OCI-LY7 (cell line): Measurements from ENCODE around the gene STXBP6. TPM values are rescaled to one million over a fixed set of nuclear protein-coding genes. Genes with fewer than 3 reads are reported as not detected.

Source experiments
- BruUV-seq: library from RNA; stranded (reverse); fragments of 400-500 nt; replicated peaks from 2 replicates; lab custom pipeline; 2021; lab: Mats Ljungman, UMichigan
- CTCF ChIA-PET: fragments of 300-600 bp; sonication (Branson Sonifier 250); formaldehyde crosslinking; loops from one replicate; lab custom pipeline; 2022; ENCODE audit warnings: antibody characterized with exemption; ENCODE audit not compliant: unreplicated experiment; lab: Charles Lee
- POLR2A ChIA-PET: fragments of 300-600 bp; sonication (Branson Sonifier 250); formaldehyde crosslinking; loops from one replicate; lab custom pipeline; 2022; ENCODE audit warnings: antibody characterized with exemption; lab: Charles Lee
- DNase-seq: peaks from one replicate; pipeline ENCODE4 v3.0.0-alpha.2; 2015; ENCODE audit warnings: low spot score
- H2AFZ ChIP-seq: fragments of 200-600 bp; sonication (generic), shearing (Covaris generic); 2 replicates; pipeline ENCODE4 v1.6.1; 2014; ENCODE audit warnings: mild to moderate bottlenecking, antibody characterized with exemption, low read length, moderate library complexity
- H3K27ac ChIP-seq: fragments of 200-600 bp; sonication (generic); 2 replicates; pipeline ENCODE4 v1.5.1; 2014; ENCODE audit warnings: mixed run types, low read depth, mild to moderate bottlenecking, moderate library complexity, low read length, inconsistent platforms; ENCODE audit not compliant: poor library complexity, severe bottlenecking
- H3K36me3 ChIP-seq: fragments of 200-600 bp; sonication (generic); 2 replicates; pipeline ENCODE4 v1.6.1; 2014; ENCODE audit warnings: mild to moderate bottlenecking, antibody characterized with exemption, low read length, moderate library complexity, mixed read lengths; ENCODE audit not compliant: insufficient read depth
- H3K4me1 ChIP-seq: fragments of 200-600 bp; sonication (generic); 2 replicates; pipeline ENCODE4 v1.5.1; 2014; ENCODE audit warnings: mild to moderate bottlenecking, low read length; ENCODE audit not compliant: insufficient read depth, poor library complexity, severe bottlenecking
- H3K4me2 ChIP-seq: fragments of 200-600 bp; sonication (generic); 2 replicates; pipeline ENCODE4 v1.6.1; 2014; ENCODE audit warnings: mild to moderate bottlenecking, low read length
- H3K4me3 ChIP-seq: fragments of 200-600 bp; sonication (generic); 2 replicates; pipeline ENCODE4 v1.5.1; 2014; ENCODE audit warnings: mild to moderate bottlenecking, low read depth, low read length; ENCODE audit not compliant: poor library complexity, severe bottlenecking
- H3K79me2 ChIP-seq: fragments of 200-600 bp; sonication (generic); 2 replicates; pipeline ENCODE4 v1.6.1; 2016; ENCODE audit warnings: low read depth, mild to moderate bottlenecking, low read length, moderate library complexity, mixed read lengths; ENCODE audit not compliant: insufficient read depth
- H3K9me2 ChIP-seq: fragments of 200-600 bp; sonication (generic); 2 replicates; pipeline ENCODE4 v1.6.1; 2016; ENCODE audit warnings: mild to moderate bottlenecking, low read length, mixed read lengths; ENCODE audit not compliant: insufficient read depth
- H3K9me3 ChIP-seq: fragments of 200-600 bp; sonication (generic); 2 replicates; pipeline ENCODE4 v1.6.1; 2014; ENCODE audit warnings: mild to moderate bottlenecking, mixed run types, low read length, mixed read lengths
- H4K20me1 ChIP-seq: fragments of 200-600 bp; sonication (generic); 2 replicates; pipeline ENCODE4 v1.6.1; 2014; ENCODE audit warnings: mild to moderate bottlenecking, antibody characterized with exemption, low read length, moderate library complexity, mixed read lengths; ENCODE audit not compliant: insufficient read depth
- EZH2phosphoT487 ChIP-seq: fragments of 200-600 bp; sonication (generic); IDR thresholded peaks from 2 replicates; pipeline ENCODE4 v1.6.1; 2018; ENCODE audit warnings: low read depth, borderline replicate concordance, mild to moderate bottlenecking, mixed run types, antibody characterized with exemption, low read length, moderate library complexity, mixed read lengths
- intact Hi-C: fragments of 100-400 bp; cut with micrococcal nuclease; formaldehyde crosslinking; loops from one replicate; pipeline ENCODE4 v1.10.0; 2022; ENCODE audit not compliant: unreplicated experiment
- total RNA-seq, 2 experiments: library from RNA; depleted of rRNA in 1 of 2; stranded (reverse); fragments of >200 nt in 1 of 2; shearing (Covaris generic) in 1 of 2; gene quantifications; 2 replicates each; pipeline ENCODE4 v1.2.3, GENCODE V29; 2014 to 2022
- TF ChIP-seq, protein P1 (sequence below): fragments of 200-600 bp; sonication (generic); conservative IDR thresholded peaks from 2 replicates; pipeline ENCODE4 v1.5.1; 2014; ENCODE audit warnings: mild to moderate bottlenecking, antibody characterized with exemption, low read length, moderate library complexity, mixed read lengths

The STXBP6 gene
- total RNA-seq, 2 experiments from 2014 or later = 0.48 TPM; not detected in 1

DNA sequence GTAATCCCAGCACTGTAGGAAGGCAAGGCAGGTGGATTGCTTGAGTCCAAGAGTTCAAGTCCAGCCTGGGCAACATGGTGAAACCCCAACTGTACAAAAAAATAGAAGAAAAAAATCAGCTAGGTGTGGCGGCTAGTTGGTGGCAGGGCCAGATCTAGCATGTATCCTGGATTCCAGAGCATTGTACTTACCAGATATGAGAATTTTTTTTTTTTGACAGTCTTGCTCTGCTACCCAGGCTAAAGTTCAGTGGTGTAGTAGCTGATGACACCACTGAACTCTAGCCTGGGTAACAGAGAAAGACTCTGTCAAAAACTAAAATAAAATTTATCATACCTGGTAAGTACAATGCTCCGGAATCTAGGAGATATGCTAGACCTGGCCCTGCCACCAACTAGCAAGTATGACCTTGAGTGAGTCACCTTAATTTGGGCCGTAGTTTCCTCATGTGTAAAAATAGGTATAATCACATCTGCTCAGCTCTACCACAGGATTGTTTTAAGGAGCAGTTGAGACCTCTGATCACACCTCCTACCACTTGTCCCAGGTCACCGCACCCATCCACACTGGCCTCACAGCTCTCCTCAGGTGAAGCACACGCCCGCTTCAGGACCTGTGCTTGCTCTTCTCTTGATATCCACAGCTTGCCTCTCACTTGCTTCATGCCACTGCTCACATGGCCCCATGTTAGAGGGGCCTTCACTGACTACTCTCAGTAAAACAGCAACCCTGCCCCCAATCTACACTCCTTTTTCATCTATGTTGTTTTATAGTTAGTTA is 140.2 kb downstream of the STXBP6 start:
- BruUV-seq = no TSS peak
- H3K27ac ChIP-seq = no peak overlapping the region
- no peaks in the 10 kb centered on the region for H3K9me2 ChIP-seq
- ChIA-PET CTCF (no interaction called here), POLR2A (no interaction called here)
- no peaks in the 10 kb centered on the region for H4K20me1 ChIP-seq
- intact Hi-C loops = no loop called here
- TF ChIP-seq, protein P1, sequence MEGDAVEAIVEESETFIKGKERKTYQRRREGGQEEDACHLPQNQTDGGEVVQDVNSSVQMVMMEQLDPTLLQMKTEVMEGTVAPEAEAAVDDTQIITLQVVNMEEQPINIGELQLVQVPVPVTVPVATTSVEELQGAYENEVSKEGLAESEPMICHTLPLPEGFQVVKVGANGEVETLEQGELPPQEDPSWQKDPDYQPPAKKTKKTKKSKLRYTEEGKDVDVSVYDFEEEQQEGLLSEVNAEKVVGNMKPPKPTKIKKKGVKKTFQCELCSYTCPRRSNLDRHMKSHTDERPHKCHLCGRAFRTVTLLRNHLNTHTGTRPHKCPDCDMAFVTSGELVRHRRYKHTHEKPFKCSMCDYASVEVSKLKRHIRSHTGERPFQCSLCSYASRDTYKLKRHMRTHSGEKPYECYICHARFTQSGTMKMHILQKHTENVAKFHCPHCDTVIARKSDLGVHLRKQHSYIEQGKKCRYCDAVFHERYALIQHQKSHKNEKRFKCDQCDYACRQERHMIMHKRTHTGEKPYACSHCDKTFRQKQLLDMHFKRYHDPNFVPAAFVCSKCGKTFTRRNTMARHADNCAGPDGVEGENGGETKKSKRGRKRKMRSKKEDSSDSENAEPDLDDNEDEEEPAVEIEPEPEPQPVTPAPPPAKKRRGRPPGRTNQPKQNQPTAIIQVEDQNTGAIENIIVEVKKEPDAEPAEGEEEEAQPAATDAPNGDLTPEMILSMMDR = no peak
- no peak for TF ChIP-seq EZH2phosphoT487
- no peaks in the 10 kb centered on the region for H3K36me3 ChIP-seq
- H3K4me1 ChIP-seq = no peaks in the 10 kb centered on the region
- no peaks in the 10 kb centered on the region for H3K9me3 ChIP-seq
- H3K4me3 ChIP-seq = no peak overlapping the region
- no peak for DNase-seq
- H2AFZ ChIP-seq = no peak overlapping the region
- no peak overlapping the region for H3K4me2 ChIP-seq
- H3K79me2 ChIP-seq = no peaks in the 10 kb centered on the region

DNA sequence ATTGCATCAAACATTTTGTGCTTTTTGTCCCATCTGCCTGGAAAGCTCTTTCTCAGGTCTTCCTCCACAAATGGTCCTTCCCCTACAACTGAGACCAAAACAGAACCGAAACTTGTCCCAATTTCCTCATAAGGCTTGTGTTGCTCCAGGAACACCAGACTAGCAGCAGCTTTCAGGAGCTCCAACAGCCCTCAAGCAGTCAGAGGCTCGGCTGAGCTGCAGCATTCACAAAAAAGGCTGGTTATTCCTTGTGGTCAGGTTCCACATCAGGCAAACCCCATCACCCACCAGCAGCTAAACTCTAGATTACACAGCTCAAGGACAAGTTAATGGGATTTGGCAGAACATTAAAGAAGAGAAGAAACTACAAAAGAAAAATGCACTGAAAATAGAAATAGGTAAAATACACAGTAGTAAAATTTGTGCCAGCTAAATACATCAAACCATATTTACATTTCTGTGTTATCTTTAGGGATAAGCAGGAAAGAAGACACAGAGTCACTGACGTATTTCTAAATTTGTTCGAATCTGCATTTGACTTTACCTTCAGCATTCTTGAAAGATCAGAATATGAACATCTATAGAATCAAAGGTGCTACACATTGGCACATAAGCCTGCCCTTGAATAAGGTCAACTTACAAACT is 141.2 kb downstream of the STXBP6 start:
- TF ChIP-seq, protein P1 = no peak
- no peak for TF ChIP-seq EZH2phosphoT487
- DNase-seq = no peak
- Histone ChIP-seq H3K79me2 (no peaks in the 10 kb centered on the region), H2AFZ (no peak overlapping the region), H3K36me3 (no peaks in the 10 kb centered on the region), H4K20me1 (no peaks in the 10 kb centered on the region), H3K4me3 (no peak overlapping the region), H3K9me3 (no peaks in the 10 kb centered on the region), H3K4me1 (no peaks in the 10 kb centered on the region), H3K27ac (no peak overlapping the region), H3K9me2 (no peaks in the 10 kb centered on the region), H3K4me2 (no peak overlapping the region)
- ChIA-PET CTCF (no interaction called here), POLR2A (interaction anchor here (0.6 kb wide), 1 partner anchor 343 kb away, joined by 3 read pairs; no protein-coding TSS in a partner anchor)
- intact Hi-C loops = no loop called here
- BruUV-seq = no TSS peak

DNA sequence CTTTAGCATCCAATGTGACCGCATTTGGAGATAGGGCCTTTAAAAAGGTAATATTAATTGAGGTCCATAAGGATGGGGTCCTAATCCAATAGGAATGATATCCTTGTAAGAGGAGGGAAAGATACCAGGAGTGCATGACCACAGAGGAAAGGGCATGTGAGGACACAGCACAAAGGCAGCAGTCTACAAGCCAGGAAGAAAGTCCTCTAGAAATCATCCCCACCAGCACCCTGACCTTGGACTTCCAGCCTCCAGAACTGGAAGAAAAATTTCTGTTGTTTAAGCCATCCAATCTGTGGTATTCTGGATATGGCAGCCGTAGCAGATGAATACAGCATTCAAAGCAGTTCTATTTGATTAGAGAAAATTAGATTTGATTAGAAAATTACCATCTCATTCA is 145.4 kb downstream of the STXBP6 start:
- H3K9me2 ChIP-seq = no peaks in the 10 kb centered on the region
- no peaks in the 10 kb centered on the region for H3K9me3 ChIP-seq
- no peak overlapping the region for H3K4me3 ChIP-seq
- no TSS peak for BruUV-seq
- POLR2A ChIA-PET = no interaction called here
- H3K79me2 ChIP-seq = no peaks in the 10 kb centered on the region
- no peak overlapping the region for H3K4me2 ChIP-seq
- no peaks in the 10 kb centered on the region for H4K20me1 ChIP-seq
- no peaks in the 10 kb centered on the region for H3K36me3 ChIP-seq
- H2AFZ ChIP-seq = no peak overlapping the region
- TF ChIP-seq EZH2phosphoT487 = no peak
- TF ChIP-seq, protein P1 = no peak
- DNase-seq = no peak
- H3K4me1 ChIP-seq = no peaks in the 10 kb centered on the region
- intact Hi-C loops = no loop called here
- CTCF ChIA-PET = no interaction called here
- H3K27ac ChIP-seq = no peak overlapping the region
